GM23338 (cell line): ENCODE data around the gene EXOC3L4. TPM values are rescaled to one million over a fixed set of nuclear protein-coding genes. Genes with fewer than 3 reads are reported as not detected.

ENCODE experiments used
- ATAC-seq: fragments of 200-7000 bp; cut with Tn5 transposase; 3 replicates; pipeline ENCODE4 v1.9.1; 2020
- DNase-seq: peaks from one replicate; pipeline ENCODE4 v3.0.0-alpha.2; 2015; ENCODE audit warnings: low spot score
- H2AFZ ChIP-seq: fragments of 200-600 bp; sonication (generic); 2 replicates; pipeline ENCODE4 v1.8.0; 2016; ENCODE audit warnings: antibody characterized with exemption, mild to moderate bottlenecking, moderate library complexity
- H3F3A ChIP-seq: fragments of 200-600 bp; sonication (generic); replicated peaks from 2 replicates; pipeline ENCODE4 v1.8.0; 2017; ENCODE audit warnings: antibody characterized with exemption, mixed run types, low read depth
- H3K27ac ChIP-seq: fragments of 200-600 bp; sonication (generic); 2 replicates; pipeline ENCODE4 v1.6.1; 2016; ENCODE audit warnings: low read depth
- H3K27me3 ChIP-seq: fragments of 200-600 bp; sonication (generic); 2 replicates; pipeline ENCODE4 v1.8.0; 2016; ENCODE audit warnings: mild to moderate bottlenecking, mixed run types, moderate library complexity; ENCODE audit not compliant: insufficient read depth
- H3K36me3 ChIP-seq: fragments of 200-600 bp; sonication (generic); 2 replicates; pipeline ENCODE4 v1.8.0; 2016; ENCODE audit warnings: mild to moderate bottlenecking; ENCODE audit not compliant: insufficient read depth
- H3K4me1 ChIP-seq: fragments of 200-600 bp; sonication (generic); 2 replicates; pipeline ENCODE4 v1.8.0; 2016; ENCODE audit warnings: mild to moderate bottlenecking, moderate library complexity; ENCODE audit not compliant: insufficient read depth
- H3K4me2 ChIP-seq: fragments of 200-600 bp; sonication (generic); 2 replicates; pipeline ENCODE4 v1.7.1; 2017; ENCODE audit warnings: mixed run types
- H3K4me3 ChIP-seq: fragments of 200-600 bp; sonication (generic); 2 replicates; pipeline ENCODE4 v1.6.1; 2016; ENCODE audit warnings: mixed run types
- H3K79me2 ChIP-seq: fragments of 200-600 bp; sonication (generic); replicated peaks from 2 replicates; pipeline ENCODE4 v1.8.0; 2017; ENCODE audit warnings: mild to moderate bottlenecking; ENCODE audit not compliant: insufficient read depth
- H3K9me2 ChIP-seq: fragments of 200-600 bp; sonication (generic); 2 replicates; pipeline ENCODE4 v1.8.0; 2017; ENCODE audit not compliant: insufficient read depth
- H4K20me1 ChIP-seq: fragments of 200-600 bp; sonication (generic); replicated peaks from 2 replicates; pipeline ENCODE4 v1.8.0; 2017; ENCODE audit warnings: mild to moderate bottlenecking; ENCODE audit not compliant: insufficient read depth
- H3K27ac Mint-ChIP-seq: 2 replicates; pipeline ENCODE4 v1.8.0; 2020; ENCODE audit warnings: inconsistent platforms, mild to moderate bottlenecking, moderate library complexity, mixed read lengths
- H3K27me3 Mint-ChIP-seq: 3 replicates; pipeline ENCODE4 v1.8.0; 2022; ENCODE audit warnings: low read depth, mild to moderate bottlenecking, moderate library complexity, mixed read lengths, inconsistent platforms; ENCODE audit not compliant: insufficient read depth, poor library complexity
- H3K36me3 Mint-ChIP-seq: 3 replicates; pipeline ENCODE4 v1.8.0; 2021; ENCODE audit warnings: low read depth, mild to moderate bottlenecking, inconsistent platforms, moderate library complexity, mixed read lengths
- H3K4me1 Mint-ChIP-seq: 3 replicates; pipeline ENCODE4 v1.8.0; 2020; ENCODE audit warnings: mild to moderate bottlenecking, inconsistent platforms, mixed read lengths
- H3K4me3 Mint-ChIP-seq: 3 replicates; pipeline ENCODE4 v1.8.0; 2021; ENCODE audit warnings: moderate library complexity, mild to moderate bottlenecking, inconsistent platforms, mixed read lengths
- H3K9me3 Mint-ChIP-seq: 3 replicates; pipeline ENCODE4 v1.8.0; 2020; ENCODE audit warnings: moderate library complexity, mild to moderate bottlenecking, inconsistent platforms, mixed read lengths
- CREB1 ChIP-seq: fragments of 250-450 bp; sonication (Bioruptor Pico); IDR thresholded peaks from 2 replicates; pipeline ENCODE4 v1.5.0; 2020; ENCODE audit warnings: low read depth, mild to moderate bottlenecking, moderate library complexity
- CTCF ChIP-seq, 2 experiments: fragments of 200-600 bp in 1 of 2; sonication (generic) in 1 of 2; conservative IDR thresholded peaks; 2 replicates each; pipeline versions ENCODE4 v1.5.1 to v1.6.1; 2016 to 2017; ENCODE audit warnings: antibody characterized with exemption in 2 of 2, low read depth in 2 of 2, mild to moderate bottlenecking in 2 of 2, moderate library complexity in 1 of 2
- EZH2 ChIP-seq: fragments of 200-600 bp; sonication (generic); IDR thresholded peaks from one replicate; pipeline ENCODE4 v1.8.0; 2017; ENCODE audit warnings: antibody characterized with exemption, mild to moderate bottlenecking, low read depth; ENCODE audit not compliant: unreplicated experiment
- EZH2phosphoT487 ChIP-seq: fragments of 200-600 bp; sonication (generic); IDR thresholded peaks from one replicate; pipeline ENCODE4 v1.8.1; 2018; ENCODE audit warnings: antibody characterized with exemption; ENCODE audit not compliant: unreplicated experiment
- NANOG ChIP-seq: IDR thresholded peaks from 2 replicates; pipeline ENCODE4 v1.6.1; 2016; ENCODE audit warnings: antibody characterized with exemption, borderline replicate concordance
- POLR2AphosphoS5 ChIP-seq: IDR thresholded peaks from 2 replicates; pipeline ENCODE4 v1.6.1; 2016; ENCODE audit warnings: antibody characterized with exemption, low read depth
- STAT1 ChIP-seq: IDR thresholded peaks from one replicate; pipeline ENCODE4 v1.6.1; 2016; ENCODE audit warnings: antibody characterized with exemption; ENCODE audit not compliant: unreplicated experiment
- ZNF114 ChIP-seq: fragments of 250-450 bp; sonication (Bioruptor Pico); IDR thresholded peaks from 2 replicates; pipeline ENCODE4 v1.5.0; 2020; ENCODE audit warnings: mild to moderate bottlenecking, moderate library complexity
- ZNF331 ChIP-seq: fragments of 250-450 bp; sonication (Bioruptor Pico); IDR thresholded peaks from 2 replicates; pipeline ENCODE4 v1.5.0; 2020; ENCODE audit warnings: low read depth, mild to moderate bottlenecking, moderate library complexity
- polyA plus RNA-seq: library from polyadenylated mRNA; unstranded; fragments of >200 nt; fragmentation: Nextera tagmentation; extraction: Ambion mirVana; gene quantifications from 2 replicates; pipeline ENCODE4 v1.2.1, GENCODE V29; 2016
- total RNA-seq: library from RNA; depleted of rRNA; stranded (reverse); fragments of >200 nt; shearing (Covaris generic); gene quantifications from 2 replicates; pipeline ENCODE4 v1.2.3, GENCODE V29; 2014
- TF ChIP-seq, protein P1 (sequence below): IDR thresholded peaks from 2 replicates; pipeline ENCODE4 v1.6.1; 2016; ENCODE audit warnings: antibody characterized with exemption
- TF ChIP-seq, protein P2 (sequence below): fragments of 250-450 bp; sonication (Bioruptor Pico); IDR thresholded peaks from 2 replicates; pipeline ENCODE4 v1.5.0; 2020; ENCODE audit warnings: mild to moderate bottlenecking, moderate library complexity
- TF ChIP-seq, protein P3 (sequence below): IDR thresholded peaks from one replicate; pipeline ENCODE4 v1.6.1; 2018; ENCODE audit warnings: antibody characterized with exemption; ENCODE audit not compliant: unreplicated experiment

EXOC3L4 gene
- total and polyA plus RNA-seq, 2 experiments from 2014 or later = not detected

- no peak for TF ChIP-seq CTCF (conservative IDR thresholded peaks at IDR 0.05; ENCODE audit: low read depth in 2 of 2)
- TF ChIP-seq STAT1 = no peak
- TF ChIP-seq ZNF114 (CRISPR knock-in tag) = no peak
- TF ChIP-seq ZNF331 (CRISPR knock-in tag) = no peak
- TF ChIP-seq CREB1 (CRISPR knock-in tag) = no peak
These were observed 38.8 kb upstream of the EXOC3L4 start (continued) for GRCh38 chr14:103055695-103056094.

DNA sequence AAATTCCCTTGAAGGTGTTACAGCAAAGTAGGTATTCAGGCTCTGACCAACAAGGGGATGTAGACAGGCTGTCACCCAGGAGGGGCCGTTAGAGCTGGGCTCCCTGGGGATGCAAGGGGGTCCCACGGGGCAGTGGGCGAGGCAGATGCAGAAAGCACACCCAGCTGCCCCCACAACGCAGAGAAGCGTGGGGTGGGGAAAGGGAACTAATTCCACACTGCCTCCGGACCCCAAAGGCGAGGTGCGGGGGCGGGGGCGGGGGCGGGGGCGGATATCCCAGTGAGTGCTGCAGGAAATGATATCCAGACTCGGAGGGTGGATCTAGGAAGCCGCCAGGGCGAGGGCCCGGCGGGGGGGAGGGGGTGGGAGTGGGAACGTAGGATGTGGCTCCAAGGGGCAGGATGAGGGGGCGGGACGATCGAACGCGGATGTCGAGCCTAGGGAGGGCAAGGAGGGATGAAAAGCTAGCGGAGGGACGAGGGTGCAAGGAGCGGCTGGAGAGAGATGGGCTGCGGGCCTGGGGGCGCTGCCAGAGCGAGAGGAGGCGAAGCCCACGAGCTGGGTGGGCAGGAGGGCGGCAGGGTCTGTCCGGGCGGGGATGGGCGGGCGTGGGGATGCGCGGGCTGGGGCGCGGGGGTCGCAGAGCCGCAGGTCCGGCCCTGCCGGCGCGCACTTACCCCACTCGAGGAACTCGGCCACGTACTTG is 38.0 kb upstream of the EXOC3L4 start:
- Mint-ChIP-seq H3K9me3 (no peaks in the 10 kb centered on the region), H3K4me3 (peak overlapping the region; percentile 90), H3K36me3 (peaks cover 4% of the 10 kb centered on the region; the same call in 1 of the 3 replicates), H3K27me3 (peaks cover 8% of the 10 kb centered on the region), H3K4me1 (peaks cover 25% of the 10 kb centered on the region), H3K27ac (peak overlapping the region; percentile 77)
- peak; percentile 82 for DNase-seq
- Histone ChIP-seq H3K4me2 (peak overlapping the region; percentile 91), H3K27ac (no peak overlapping the region), H3K79me2 (peaks cover 49% of the 10 kb centered on the region), H2AFZ (no peak overlapping the region), H4K20me1 (peaks cover 39% of the 10 kb centered on the region), H3K4me3 (peak overlapping the region; percentile 70), H3K9me2 (no peaks in the 10 kb centered on the region), H3K36me3 (no peaks in the 10 kb centered on the region), H3K27me3 (no peaks in the 10 kb centered on the region), H3F3A (0 out of 2 replicates have a peak, but pooled peaks cover 7% of the 10 kb centered on the region), H3K4me1 (peaks cover 14% of the 10 kb centered on the region)
- ATAC-seq = peak; percentile 24
- TF ChIP-seq EZH2 = no peak
- TF ChIP-seq POLR2AphosphoS5 = 0 out of 2 replicates have a peak, but pooled peaks have one; percentile 35
- no peak for TF ChIP-seq NANOG
- TF ChIP-seq EZH2phosphoT487 = no peak
- TF ChIP-seq, protein P1, sequence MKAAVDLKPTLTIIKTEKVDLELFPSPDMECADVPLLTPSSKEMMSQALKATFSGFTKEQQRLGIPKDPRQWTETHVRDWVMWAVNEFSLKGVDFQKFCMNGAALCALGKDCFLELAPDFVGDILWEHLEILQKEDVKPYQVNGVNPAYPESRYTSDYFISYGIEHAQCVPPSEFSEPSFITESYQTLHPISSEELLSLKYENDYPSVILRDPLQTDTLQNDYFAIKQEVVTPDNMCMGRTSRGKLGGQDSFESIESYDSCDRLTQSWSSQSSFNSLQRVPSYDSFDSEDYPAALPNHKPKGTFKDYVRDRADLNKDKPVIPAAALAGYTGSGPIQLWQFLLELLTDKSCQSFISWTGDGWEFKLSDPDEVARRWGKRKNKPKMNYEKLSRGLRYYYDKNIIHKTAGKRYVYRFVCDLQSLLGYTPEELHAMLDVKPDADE = no peak
- TF ChIP-seq, protein P2, sequence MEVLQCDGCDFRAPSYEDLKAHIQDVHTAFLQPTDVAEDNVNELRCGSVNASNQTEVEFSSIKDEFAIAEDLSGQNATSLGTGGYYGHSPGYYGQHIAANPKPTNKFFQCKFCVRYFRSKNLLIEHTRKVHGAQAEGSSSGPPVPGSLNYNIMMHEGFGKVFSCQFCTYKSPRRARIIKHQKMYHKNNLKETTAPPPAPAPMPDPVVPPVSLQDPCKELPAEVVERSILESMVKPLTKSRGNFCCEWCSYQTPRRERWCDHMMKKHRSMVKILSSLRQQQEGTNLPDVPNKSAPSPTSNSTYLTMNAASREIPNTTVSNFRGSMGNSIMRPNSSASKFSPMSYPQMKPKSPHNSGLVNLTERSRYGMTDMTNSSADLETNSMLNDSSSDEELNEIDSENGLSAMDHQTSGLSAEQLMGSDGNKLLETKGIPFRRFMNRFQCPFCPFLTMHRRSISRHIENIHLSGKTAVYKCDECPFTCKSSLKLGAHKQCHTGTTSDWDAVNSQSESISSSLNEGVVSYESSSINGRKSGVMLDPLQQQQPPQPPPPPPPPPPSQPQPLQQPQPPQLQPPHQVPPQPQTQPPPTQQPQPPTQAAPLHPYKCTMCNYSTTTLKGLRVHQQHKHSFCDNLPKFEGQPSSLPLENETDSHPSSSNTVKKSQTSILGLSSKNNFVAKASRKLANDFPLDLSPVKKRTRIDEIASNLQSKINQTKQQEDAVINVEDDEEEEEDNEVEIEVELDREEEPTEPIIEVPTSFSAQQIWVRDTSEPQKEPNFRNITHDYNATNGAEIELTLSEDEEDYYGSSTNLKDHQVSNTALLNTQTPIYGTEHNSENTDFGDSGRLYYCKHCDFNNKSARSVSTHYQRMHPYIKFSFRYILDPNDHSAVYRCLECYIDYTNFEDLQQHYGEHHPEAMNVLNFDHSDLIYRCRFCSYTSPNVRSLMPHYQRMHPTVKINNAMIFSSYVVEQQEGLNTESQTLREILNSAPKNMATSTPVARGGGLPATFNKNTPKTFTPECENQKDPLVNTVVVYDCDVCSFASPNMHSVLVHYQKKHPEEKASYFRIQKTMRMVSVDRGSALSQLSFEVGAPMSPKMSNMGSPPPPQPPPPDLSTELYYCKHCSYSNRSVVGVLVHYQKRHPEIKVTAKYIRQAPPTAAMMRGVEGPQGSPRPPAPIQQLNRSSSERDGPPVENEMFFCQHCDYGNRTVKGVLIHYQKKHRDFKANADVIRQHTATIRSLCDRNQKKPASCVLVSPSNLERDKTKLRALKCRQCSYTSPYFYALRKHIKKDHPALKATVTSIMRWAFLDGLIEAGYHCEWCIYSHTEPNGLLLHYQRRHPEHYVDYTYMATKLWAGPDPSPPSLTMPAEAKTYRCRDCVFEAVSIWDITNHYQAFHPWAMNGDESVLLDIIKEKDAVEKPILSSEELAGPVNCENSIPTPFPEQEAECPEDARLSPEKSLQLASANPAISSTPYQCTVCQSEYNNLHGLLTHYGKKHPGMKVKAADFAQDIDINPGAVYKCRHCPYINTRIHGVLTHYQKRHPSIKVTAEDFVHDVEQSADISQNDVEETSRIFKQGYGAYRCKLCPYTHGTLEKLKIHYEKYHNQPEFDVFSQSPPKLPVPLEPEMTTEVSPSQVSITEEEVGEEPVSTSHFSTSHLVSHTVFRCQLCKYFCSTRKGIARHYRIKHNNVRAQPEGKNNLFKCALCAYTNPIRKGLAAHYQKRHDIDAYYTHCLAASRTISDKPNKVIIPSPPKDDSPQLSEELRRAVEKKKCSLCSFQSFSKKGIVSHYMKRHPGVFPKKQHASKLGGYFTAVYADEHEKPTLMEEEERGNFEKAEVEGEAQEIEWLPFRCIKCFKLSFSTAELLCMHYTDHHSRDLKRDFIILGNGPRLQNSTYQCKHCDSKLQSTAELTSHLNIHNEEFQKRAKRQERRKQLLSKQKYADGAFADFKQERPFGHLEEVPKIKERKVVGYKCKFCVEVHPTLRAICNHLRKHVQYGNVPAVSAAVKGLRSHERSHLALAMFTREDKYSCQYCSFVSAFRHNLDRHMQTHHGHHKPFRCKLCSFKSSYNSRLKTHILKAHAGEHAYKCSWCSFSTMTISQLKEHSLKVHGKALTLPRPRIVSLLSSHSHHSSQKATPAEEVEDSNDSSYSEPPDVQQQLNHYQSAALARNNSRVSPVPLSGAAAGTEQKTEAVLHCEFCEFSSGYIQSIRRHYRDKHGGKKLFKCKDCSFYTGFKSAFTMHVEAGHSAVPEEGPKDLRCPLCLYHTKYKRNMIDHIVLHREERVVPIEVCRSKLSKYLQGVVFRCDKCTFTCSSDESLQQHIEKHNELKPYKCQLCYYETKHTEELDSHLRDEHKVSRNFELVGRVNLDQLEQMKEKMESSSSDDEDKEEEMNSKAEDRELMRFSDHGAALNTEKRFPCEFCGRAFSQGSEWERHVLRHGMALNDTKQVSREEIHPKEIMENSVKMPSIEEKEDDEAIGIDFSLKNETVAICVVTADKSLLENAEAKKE (CRISPR knock-in tag) = no peak
- TF ChIP-seq, protein P3, sequence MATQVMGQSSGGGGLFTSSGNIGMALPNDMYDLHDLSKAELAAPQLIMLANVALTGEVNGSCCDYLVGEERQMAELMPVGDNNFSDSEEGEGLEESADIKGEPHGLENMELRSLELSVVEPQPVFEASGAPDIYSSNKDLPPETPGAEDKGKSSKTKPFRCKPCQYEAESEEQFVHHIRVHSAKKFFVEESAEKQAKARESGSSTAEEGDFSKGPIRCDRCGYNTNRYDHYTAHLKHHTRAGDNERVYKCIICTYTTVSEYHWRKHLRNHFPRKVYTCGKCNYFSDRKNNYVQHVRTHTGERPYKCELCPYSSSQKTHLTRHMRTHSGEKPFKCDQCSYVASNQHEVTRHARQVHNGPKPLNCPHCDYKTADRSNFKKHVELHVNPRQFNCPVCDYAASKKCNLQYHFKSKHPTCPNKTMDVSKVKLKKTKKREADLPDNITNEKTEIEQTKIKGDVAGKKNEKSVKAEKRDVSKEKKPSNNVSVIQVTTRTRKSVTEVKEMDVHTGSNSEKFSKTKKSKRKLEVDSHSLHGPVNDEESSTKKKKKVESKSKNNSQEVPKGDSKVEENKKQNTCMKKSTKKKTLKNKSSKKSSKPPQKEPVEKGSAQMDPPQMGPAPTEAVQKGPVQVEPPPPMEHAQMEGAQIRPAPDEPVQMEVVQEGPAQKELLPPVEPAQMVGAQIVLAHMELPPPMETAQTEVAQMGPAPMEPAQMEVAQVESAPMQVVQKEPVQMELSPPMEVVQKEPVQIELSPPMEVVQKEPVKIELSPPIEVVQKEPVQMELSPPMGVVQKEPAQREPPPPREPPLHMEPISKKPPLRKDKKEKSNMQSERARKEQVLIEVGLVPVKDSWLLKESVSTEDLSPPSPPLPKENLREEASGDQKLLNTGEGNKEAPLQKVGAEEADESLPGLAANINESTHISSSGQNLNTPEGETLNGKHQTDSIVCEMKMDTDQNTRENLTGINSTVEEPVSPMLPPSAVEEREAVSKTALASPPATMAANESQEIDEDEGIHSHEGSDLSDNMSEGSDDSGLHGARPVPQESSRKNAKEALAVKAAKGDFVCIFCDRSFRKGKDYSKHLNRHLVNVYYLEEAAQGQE = no peak
